ENCODE measurements around the gene MICA.

MICA gene

DNA sequence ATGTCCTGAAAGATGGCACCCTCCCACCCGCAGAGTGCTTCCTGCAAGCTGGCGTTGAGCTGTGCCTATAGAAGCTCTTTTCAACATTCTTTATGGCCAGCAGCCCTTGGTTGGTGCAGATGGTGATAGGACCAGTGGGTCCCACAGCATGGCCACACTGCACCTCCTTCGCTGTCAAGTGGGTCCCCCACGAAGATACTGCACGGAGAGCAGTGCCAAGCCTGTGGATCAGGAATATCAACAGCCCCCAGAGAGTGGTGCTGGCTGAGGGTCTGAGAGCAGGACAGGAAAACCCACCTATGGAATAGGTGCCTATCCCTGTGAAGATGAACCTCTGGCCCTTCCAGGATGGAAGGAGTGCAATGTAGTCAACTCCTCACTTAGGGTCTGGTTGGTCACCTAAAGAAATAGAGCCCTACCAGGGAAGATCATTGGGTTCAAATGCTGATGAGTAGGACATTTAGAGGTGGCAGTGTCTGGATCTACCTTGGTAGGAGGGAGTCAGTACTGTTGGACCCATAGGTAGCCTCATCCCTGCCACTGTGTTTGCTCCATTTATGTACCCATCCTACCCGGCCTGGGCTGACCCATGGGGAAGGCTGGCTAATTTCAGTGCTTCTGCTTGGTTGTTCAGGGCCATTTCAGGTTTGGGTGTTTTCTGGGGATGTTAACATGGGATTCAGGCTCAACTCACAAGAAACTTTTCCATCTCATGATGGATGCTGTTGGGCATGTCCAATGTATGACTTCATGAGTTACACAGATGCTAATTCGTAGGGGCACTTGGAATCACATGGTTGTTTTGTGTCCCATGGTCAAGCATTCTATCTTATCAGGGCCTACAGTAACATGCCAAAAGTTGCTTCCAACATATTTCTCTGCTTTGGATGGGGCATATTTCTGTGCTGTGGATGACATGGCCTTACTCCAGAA lies 61.1 kb downstream of the MICA start:
- POLR2A ChIA-PET, result no interaction called here
- CTCF ChIA-PET, result no interaction called here

More for the DNA sequence above, 61.1 kb downstream of the MICA start:
- DNase-seq (ENCODE audit: extremely low spot score), result no peak
- no peak for TF ChIP-seq ELF4 (IDR thresholded peaks at IDR 0.05)
- no peak for TF ChIP-seq ZNF384 (IDR thresholded peaks at IDR 0.05)
- no peak for TF ChIP-seq FOXA1 (IDR thresholded peaks at IDR 0.05)
- TF ChIP-seq LEF1 (IDR thresholded peaks at IDR 0.05; ENCODE audit: borderline replicate concordance), result no peak

Data from HEK293T (cell line).